ENCODE measurements around the gene RCOR1.
A peak's percentile ranks its signal among the peaks of the same experiment; 100 is the strongest.

RCOR1 gene

GRCh38 chr14:102684298-102684663 lies 91.8 kb downstream of the RCOR1 start:
- DNase-seq = peak in 1 of 2 experiments; percentile 26

- DNase-seq = no peak
These were observed 93.8 kb downstream of the RCOR1 start for GRCh38 chr14:102686196-102686801.

GRCh38 chr14:102688290-102688689 lies 95.8 kb downstream of the RCOR1 start:
- DNase-seq = no peak

GRCh38 chr14:102690509-102691286 lies 98.2 kb downstream of the RCOR1 start:
- no peak for DNase-seq

- DNase-seq = peak in 1 of 2 experiments; percentile 17
These were observed 99.3 kb downstream of the RCOR1 start for GRCh38 chr14:102691763-102692162.

- no peak for DNase-seq
These were observed 99.9 kb downstream of the RCOR1 start for GRCh38 chr14:102692334-102692733.

GRCh38 chr14:102693006-102693755 lies 100.7 kb downstream of the RCOR1 start:
- DNase-seq = no peak

- peak; percentile 64 to 89 for DNase-seq
These were observed 102.2 kb downstream of the RCOR1 start for GRCh38 chr14:102694530-102695166.

- no peak for DNase-seq
These were observed 102.7 kb downstream of the RCOR1 start for GRCh38 chr14:102695167-102695555.

- DNase-seq = no peak
These were observed 103.9 kb downstream of the RCOR1 start for GRCh38 chr14:102696332-102696731.

- no peak for DNase-seq
These were observed 104.5 kb downstream of the RCOR1 start for GRCh38 chr14:102696856-102697495.

GRCh38 chr14:102697501-102697900 lies 105.1 kb downstream of the RCOR1 start:
- no peak for DNase-seq

- no peak for DNase-seq
These were observed 107.1 kb downstream of the RCOR1 start for GRCh38 chr14:102699416-102700110.

GRCh38 chr14:102708494-102708893 lies 116.0 kb downstream of the RCOR1 start:
- peak in 1 of 2 experiments; percentile 5 for DNase-seq

GRCh38 chr14:102711207-102711606 lies 118.8 kb downstream of the RCOR1 start:
- no peak for DNase-seq

GRCh38 chr14:102711946-102712345 lies 119.5 kb downstream of the RCOR1 start:
- no peak for DNase-seq

GRCh38 chr14:102717276-102717675 lies 124.8 kb downstream of the RCOR1 start:
- DNase-seq = no peak

- no peak for DNase-seq
These were observed 130.2 kb downstream of the RCOR1 start for GRCh38 chr14:102722646-102723045.

GRCh38 chr14:102723650-102724049 lies 131.2 kb downstream of the RCOR1 start:
- DNase-seq = no peak

- DNase-seq = no peak
These were observed 133.9 kb downstream of the RCOR1 start for GRCh38 chr14:102726191-102726949.

GRCh38 chr14:102727336-102728095 lies 135.1 kb downstream of the RCOR1 start:
- no peak for DNase-seq

All from NCI-H526 (cell line).